ENCODE measurements around the gene SLC4A7. TPM values are rescaled to one million over a fixed set of nuclear protein-coding genes. Genes with fewer than 3 reads are reported as not detected.

SLC4A7 gene
- total and polyA plus RNA-seq, 2 donors (not counting 3 experiments of a cell fraction or from before 2014, with no cell fraction given): 7.8 to 50.9 TPM

GRCh38 chr3:27521872-27522265 lies 37.7 kb upstream of the SLC4A7 start:
- Histone ChIP-seq H4K20me1 (replicated peaks; ENCODE audit: control insufficient read depth, extremely low read depth, insufficient read depth, low read length) (no peaks in the 10 kb centered on the region), H3K9me3 (replicated peaks; ENCODE audit: control insufficient read depth, insufficient read depth, low read length) (no peaks in the 10 kb centered on the region), H3K4me2 (ENCODE audit: insufficient read depth, low read length) (no peak overlapping the region), H3K9ac (replicated peaks; ENCODE audit: extremely low read depth, insufficient read depth, low read length) (no peak overlapping the region), H3K4me1 (ENCODE audit: control insufficient read depth, extremely low read depth, insufficient read depth, low read length) (peaks cover 8% of the 10 kb centered on the region), H2AFZ (ENCODE audit: low read depth, low read length) (no peak overlapping the region), H3K27ac (ENCODE audit: insufficient read depth, low read depth, low read length) (no peak overlapping the region), H3K27me3 (ENCODE audit: control insufficient read depth in 2 of 2, insufficient read depth in 2 of 2, low read length in 2 of 2) (no peaks in the 10 kb centered on the region), H3K9me1 (replicated peaks; ENCODE audit: control insufficient read depth, extremely low read depth, insufficient read depth, low read length) (no peaks in the 10 kb centered on the region), H3K36me3 (ENCODE audit: control insufficient read depth in 2 of 2, extremely low read depth in 1 of 2, insufficient read depth in 2 of 2, low read length in 2 of 2) (no peaks in the 10 kb centered on the region), H3K79me2 (ENCODE audit: control insufficient read depth, insufficient read depth, low read length) (no peaks in the 10 kb centered on the region), H3K4me3 (replicated peaks in 1 of 3; ENCODE audit: insufficient read depth in 1 of 3, low read depth in 1 of 3, low read length in 3 of 3) (no peak overlapping the region)
- dilution Hi-C loops (cut with MboI; ENCODE audit: extremely low pct_ligation_motif_present, low sequenced_read_pairs) (no loop called here), intact Hi-C loops (cut with micrococcal nuclease) (no loop called here)
- ChIA-PET CTCF (interaction anchor here (0.6 to 1.6 kb wide), 3 partner anchors 14 to 160 kb away, joined by 3 to 10 read pairs (median 6); no protein-coding TSS in a partner anchor), POLR2A (no interaction called here)
- no TSS peak for BruUV-seq (replicated peaks)
- FAIRE-seq: no peak
- no peak for DNase-seq (ENCODE audit: low read depth, low spot score)
- TF ChIP-seq POLR2AphosphoS5 (IDR thresholded peaks at IDR 0.05; ENCODE audit: insufficient read depth, low read depth, low read length): no peak

DNA sequence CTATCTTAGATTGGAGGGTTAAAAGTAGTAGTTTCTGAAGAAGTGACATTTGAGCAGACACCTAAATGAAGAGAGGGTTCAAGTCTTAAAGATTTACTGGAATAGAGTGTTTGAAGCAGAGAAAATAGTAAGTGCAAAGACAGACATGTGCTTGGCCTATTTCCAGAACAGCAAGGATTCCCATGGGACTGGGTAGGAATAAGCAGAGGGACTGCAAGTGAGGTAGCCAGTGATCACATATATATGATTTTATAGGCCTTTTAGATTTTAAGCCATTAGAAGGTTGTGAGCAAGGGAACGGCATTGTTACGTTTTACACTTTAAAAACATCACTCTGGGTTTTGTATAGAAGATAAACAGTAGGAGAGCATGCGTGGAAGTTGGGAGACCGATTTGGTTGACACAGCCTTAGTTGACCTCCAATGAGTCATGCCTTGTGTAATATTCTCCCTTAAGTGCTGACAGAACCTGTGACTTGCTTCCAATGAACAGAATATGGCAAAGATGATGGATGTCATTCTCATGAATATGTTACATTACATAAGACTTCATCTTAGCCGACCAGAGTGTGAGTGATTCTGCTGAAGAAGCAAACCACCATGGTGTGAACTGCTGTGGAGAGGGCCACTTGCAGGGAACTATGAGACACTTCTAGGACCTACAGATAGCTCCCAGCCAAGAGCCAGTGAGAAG lies 37.1 kb upstream of the SLC4A7 start:
- no peak overlapping the region for H3K27ac ChIP-seq (ENCODE audit: insufficient read depth, low read depth, low read length)
- no peak overlapping the region for H3K9ac ChIP-seq (replicated peaks; ENCODE audit: extremely low read depth, insufficient read depth, low read length)
- H3K36me3 ChIP-seq (ENCODE audit: control insufficient read depth in 2 of 2, extremely low read depth in 1 of 2, insufficient read depth in 2 of 2, low read length in 2 of 2): no peaks in the 10 kb centered on the region
- BruUV-seq (replicated peaks): no TSS peak
- dilution Hi-C loops (cut with MboI; ENCODE audit: extremely low pct_ligation_motif_present, low sequenced_read_pairs): no loop called here
- FAIRE-seq: peak; percentile 18
- H4K20me1 ChIP-seq (replicated peaks; ENCODE audit: control insufficient read depth, extremely low read depth, insufficient read depth, low read length): no peaks in the 10 kb centered on the region
- ChIA-PET POLR2A (interaction anchor here (0.7 kb wide), 2 partner anchors 57 to 126 kb away, joined by 3 read pairs; no protein-coding TSS in a partner anchor), CTCF (interaction anchor here (0.6 to 1.6 kb wide), 4 partner anchors 12 to 160 kb away, joined by 3 to 10 read pairs (median 4); no protein-coding TSS in a partner anchor)
- H3K4me1 ChIP-seq (ENCODE audit: control insufficient read depth, extremely low read depth, insufficient read depth, low read length): peaks cover 8% of the 10 kb centered on the region
- H3K4me2 ChIP-seq (ENCODE audit: insufficient read depth, low read length): no peak overlapping the region
- no peaks in the 10 kb centered on the region for H3K9me3 ChIP-seq (replicated peaks; ENCODE audit: control insufficient read depth, insufficient read depth, low read length)
- peak; percentile 49 for DNase-seq (ENCODE audit: low read depth, low spot score)
- no peak overlapping the region for H3K4me3 ChIP-seq (replicated peaks in 1 of 3; ENCODE audit: insufficient read depth in 1 of 3, low read depth in 1 of 3, low read length in 3 of 3)
- no peaks in the 10 kb centered on the region for H3K27me3 ChIP-seq (ENCODE audit: control insufficient read depth in 2 of 2, insufficient read depth in 2 of 2, low read length in 2 of 2)
- intact Hi-C loops (cut with micrococcal nuclease): no loop called here
- H3K79me2 ChIP-seq (ENCODE audit: control insufficient read depth, insufficient read depth, low read length): no peaks in the 10 kb centered on the region
- TF ChIP-seq MYC (IDR thresholded peaks at IDR 0.05; ENCODE audit: low read depth, low read length) (no peak), JUN (IDR thresholded peaks at IDR 0.05; ENCODE audit: borderline replicate concordance, insufficient read depth, insufficient read length, low read depth) (peak; percentile 33), POLR2AphosphoS5 (IDR thresholded peaks at IDR 0.05; ENCODE audit: insufficient read depth, low read depth, low read length) (no peak), FOS (IDR thresholded peaks at IDR 0.05; ENCODE audit: borderline replicate concordance, insufficient read depth, low read length) (peak; percentile 55)
- H2AFZ ChIP-seq (ENCODE audit: low read depth, low read length): no peak overlapping the region
- H3K9me1 ChIP-seq (replicated peaks; ENCODE audit: control insufficient read depth, extremely low read depth, insufficient read depth, low read length): no peaks in the 10 kb centered on the region

All from endothelial cell of umbilical vein (primary cell).